Stimulated activated CD8-positive, alpha-beta memory T cell treated with anti-CD3 and anti-CD28 coated beads, Interleukin-4, amount 100 ng/mL, for 4 hours (primary cell): ENCODE measurements around the gene ERH.
"Not testable (repeated sequence)": the region's sequence is repeated elsewhere in the genome, so short reads cannot be mapped to it uniquely, and the experiment has no call there.

Source experiments
- DNase-seq, 2 donors: peaks; one replicate each; pipeline ENCODE4 v3.0.0-alpha.2; 2020; ENCODE audit warnings: low read depth in 2 of 2, low spot score in 1 of 2

The ERH gene

DNA sequence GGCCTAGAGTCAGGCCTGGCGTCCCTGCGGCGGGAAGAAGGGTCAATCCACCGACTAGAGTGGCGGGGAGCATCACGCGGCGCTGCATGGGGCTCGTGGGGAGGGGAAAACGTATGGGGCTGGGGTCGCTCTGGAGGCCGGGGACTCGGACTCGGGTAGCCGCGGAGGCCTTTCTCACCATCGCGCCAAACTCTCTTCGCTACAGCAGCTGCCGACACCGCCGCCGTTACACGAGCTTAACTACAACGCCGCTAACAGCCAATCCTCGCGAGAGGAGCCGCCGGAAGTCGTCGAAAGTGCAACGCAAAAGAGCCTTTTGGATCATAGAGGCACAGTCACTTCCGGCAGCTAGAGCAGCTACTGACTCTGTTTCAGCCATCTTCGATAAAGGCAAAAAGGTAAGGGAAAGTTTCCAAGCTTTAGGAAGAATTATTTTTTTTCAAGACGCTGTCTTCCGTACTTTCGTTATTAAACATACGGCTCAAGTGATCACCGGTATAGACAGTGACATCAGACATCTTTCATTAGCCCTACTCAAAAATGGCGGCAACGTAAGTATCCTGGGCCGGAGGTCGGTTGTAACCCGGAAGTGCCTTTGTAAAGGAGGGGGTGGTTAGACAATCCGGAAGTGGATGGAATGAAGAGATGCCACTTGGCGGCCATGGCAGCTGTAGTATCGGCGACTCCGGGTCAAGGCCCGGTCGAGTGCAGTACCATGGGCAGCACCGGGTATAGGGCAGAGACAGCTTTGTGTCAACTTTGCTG lies at the start of gene ERH, which contains the start of gene SLC39A9:
Gene ERH, minus strand, starts transcription at position 247 of the 765 bp plus-strand sequence. Its CDS starts 66 bp downstream, at position 181.
Gene SLC39A9, plus strand, starts transcription at position 640 of the 765 bp plus-strand sequence. CDS start 678 bp downstream, outside the sequence.
- peak; percentile 86 to 89 for DNase-seq

- DNase-seq = no peak
These were observed 45.3 kb upstream of the ERH start for GRCh38 chr14:69443296-69443805.

DNA sequence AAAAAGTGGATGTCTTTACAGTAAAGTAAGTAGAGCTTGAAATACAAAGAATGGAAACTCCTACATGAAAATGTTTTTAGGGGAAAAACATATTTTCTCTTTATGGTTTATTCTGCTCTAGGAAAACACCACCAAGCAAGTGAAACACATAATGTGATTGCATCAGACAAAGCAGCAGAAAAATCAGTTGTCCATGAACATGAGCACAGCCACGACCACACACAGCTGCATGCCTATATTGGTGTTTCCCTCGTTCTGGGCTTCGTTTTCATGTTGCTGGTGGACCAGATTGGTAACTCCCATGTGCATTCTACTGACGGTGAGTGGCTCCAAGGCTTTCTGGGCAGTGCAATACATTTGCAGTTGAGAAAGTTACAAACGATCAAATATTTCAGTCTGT lies 43.8 kb upstream of the ERH start:
- DNase-seq = no peak

DNA sequence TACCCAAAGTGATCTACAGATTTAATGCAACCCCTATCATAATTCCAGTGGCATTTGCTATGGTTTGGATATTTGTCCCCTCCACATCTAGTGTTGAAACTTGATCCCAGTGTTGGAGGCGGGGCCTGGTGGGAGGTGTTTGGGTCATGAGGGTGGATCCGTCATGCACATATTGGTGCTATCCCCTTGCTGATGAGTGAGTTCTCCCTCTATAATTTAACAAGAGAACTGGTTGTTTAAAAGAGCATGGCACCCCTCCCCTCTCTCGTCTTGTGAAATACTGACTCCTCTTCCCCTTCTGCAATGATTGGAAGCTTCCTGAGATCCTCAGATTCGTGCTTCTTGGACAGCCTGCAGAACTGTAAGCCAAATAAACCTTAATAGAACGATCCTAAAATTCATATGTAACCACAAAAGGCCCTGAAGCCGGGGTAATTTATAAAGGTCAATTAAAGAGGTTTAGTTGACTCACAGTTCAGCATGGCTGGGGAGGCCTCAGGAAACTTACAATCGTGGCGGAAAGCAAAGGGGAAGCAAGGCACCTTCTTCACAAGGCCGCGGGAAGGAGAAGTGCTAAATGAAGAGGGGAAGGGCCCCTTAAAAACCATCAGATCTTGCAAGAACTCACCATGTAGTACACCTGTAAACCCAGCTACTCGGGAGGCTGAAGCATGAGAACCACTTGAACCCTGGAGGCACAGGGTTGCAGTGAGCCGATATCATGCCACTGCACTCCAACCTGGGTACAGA lies 41.6 kb upstream of the ERH start:
- DNase-seq = no peak

GRCh38 chr14:69432364-69432763 lies 34.3 kb upstream of the ERH start:
- DNase-seq = no peak

DNA sequence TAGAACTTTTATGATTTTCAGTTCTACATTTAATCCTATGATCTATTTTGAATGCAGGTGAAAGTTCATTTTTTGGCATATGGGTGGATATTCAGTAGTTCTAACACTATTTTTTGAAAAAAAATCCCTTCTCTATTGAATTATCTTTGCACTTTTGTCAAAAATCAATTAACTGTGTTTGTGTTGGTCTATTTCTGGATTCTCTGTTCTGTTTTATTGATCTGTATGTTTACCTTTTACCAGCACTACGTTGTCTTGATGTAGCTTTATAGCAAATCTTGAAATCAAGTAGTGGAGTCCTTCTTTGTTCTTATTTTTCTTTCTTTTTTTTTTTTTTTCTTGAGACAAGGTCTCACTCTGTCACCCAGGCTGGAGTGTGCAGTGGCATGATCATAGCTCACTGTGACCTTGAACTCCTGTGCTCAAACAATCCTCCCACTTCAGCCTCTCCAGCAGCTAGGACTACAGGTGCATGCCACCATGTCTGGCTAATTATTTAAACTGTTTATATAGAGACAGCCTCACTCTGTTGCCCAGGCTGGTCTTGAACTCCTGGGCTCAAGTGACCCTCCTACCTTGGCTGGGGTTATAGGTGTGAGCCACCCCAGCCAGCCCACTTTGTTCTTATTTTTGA lies 32.3 kb upstream of the ERH start:
- DNase-seq = no peak

DNA sequence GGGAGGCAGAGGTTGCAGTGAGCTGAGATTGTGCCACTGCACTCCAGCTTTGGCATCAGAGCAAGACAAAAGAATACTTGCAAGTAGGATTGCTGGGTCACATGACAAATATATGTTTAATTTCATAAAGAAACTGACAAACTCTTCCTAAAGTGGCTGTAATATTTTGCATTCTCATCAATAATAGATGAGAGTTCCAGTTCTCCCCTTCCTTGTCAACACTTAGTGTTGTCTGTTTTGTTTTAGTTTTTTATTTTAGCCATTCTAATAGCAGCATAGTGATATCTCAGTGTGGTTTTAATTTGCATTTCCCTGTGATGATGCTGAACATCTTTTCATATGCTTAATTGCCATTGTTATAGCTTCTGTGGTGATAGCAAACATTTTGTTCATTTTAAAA lies 31.5 kb upstream of the ERH start:
- no peak for DNase-seq

GRCh38 chr14:69428289-69428998 lies 30.3 kb upstream of the ERH start:
- no peak for DNase-seq

DNA sequence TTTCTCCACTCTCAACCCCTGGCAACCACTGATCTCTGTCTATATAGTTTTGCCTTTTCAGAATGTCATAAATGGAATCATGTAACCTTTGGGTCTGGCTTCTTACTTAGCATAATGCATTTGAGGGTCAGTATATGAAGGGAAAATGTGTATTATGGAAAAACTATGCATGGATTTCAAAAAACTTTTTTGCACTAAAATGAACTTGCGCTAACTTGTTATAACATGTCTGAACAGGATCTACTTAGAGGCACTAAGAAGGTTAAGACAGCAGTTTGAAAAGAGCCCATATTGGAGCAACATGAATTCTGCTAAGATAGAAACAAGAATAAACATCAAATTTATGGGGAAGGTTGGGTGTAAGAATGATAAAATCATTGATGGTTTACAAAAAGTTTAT lies 29.5 kb upstream of the ERH start:
- no peak for DNase-seq

- no peak for DNase-seq
These were observed 26.2 kb upstream of the ERH start for GRCh38 chr14:69424149-69424923.

DNA sequence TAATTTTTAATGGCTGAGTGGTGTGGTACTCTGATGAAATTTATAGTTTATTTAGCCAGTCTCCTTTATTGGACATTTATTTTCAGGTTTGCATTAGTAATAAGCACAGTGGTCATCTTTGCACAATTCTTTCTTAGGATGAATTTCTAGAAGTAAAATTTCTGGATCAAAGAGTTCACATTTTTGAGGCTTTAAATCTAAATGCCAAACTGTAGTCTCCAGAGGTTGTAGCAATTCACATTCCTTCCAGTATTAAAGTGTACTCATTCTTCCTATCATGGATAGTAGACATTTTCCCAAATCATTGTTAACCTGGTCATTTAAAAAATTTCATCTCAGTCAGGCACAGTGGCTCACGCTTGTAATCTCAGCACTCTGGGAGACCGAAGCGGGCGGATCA lies 25.2 kb upstream of the ERH start:
- no peak for DNase-seq

DNA sequence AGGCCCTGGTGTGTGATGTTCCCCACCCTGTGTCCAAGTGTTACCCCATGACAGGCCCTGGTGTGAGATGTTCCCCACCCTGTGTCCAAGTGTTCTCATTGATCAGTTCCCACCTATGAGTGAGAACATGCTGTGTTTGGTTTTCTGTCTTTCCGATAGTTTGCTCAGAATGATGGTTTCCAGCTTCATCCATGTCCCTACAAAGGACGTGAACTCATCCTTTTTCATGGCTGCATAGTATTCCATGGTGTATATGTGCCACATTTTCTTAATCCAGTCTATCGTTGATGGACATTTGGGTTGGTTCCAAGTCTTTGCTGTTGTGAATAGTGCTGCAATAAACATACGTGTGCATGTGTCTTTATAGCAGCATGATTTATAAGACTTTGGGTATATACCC lies 18.0 kb upstream of the ERH start:
- DNase-seq = not testable (repeated sequence)

GRCh38 chr14:69413483-69413882 lies 15.4 kb upstream of the ERH start:
- DNase-seq = no peak

- no peak for DNase-seq
These were observed 10.3 kb upstream of the ERH start for GRCh38 chr14:69408331-69408960.

GRCh38 chr14:69405762-69406161 lies 7.7 kb upstream of the ERH start:
- no peak for DNase-seq

- no peak for DNase-seq
These were observed 6.8 kb upstream of the ERH start for GRCh38 chr14:69404883-69405282.

DNA sequence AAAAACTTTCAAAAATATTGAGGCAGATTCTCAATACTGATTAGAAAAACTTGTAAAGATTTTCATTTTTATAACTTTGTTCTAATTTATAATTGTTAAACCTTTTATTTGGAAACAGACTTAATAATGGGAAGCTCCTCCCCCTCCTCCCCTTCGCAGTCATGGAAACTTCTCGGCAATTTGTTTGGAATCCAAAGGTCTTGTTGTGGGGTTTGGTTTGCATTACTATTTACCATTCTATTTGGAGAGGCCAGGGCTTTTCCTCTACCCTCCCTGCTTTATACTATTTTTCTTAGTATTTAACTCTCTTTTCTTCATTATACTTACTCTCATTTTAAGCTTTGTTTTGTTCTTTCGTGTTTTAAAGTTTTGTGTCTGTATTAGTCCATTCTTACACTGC lies 6.4 kb upstream of the ERH start:
- DNase-seq = no peak

DNA sequence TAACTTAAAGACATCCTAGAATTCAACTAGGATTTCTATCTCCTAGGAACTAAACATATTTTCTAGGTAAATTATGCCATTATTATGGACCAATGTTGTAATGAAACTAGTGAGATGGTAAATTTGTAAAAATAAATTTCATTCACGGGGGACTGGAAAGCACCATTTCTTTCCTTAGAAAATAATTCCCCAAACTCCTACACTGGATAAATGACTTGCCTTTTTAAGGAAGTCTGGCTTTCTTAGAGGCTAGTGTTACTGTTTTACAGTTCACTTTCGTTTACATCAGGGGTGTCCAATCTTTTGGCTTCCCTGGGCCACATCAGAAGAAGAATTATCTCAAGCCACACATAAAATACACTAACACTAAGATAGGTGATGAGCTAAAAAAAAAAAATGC lies 3.7 kb upstream of the ERH start:
- DNase-seq = no peak

DNA sequence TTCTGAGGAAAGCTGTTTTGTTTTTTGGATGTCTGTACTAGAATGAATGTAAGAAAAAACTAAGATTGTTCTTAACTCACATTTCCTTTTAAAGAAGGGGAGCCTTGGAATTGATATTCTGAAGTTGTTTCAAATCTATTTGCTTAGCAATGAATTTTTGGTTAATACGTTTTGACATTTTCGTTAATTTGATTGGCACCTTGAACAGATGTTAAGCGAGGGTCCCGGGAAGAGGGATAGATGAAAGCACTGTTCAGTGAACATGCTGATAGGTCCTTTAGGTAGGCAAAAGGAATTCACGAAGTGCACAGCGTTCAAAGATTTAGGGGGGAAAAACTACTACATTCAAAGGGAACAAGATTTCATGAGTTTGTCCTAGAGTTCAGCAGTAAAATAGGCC lies 2.1 kb upstream of the ERH start:
- no peak for DNase-seq

DNA sequence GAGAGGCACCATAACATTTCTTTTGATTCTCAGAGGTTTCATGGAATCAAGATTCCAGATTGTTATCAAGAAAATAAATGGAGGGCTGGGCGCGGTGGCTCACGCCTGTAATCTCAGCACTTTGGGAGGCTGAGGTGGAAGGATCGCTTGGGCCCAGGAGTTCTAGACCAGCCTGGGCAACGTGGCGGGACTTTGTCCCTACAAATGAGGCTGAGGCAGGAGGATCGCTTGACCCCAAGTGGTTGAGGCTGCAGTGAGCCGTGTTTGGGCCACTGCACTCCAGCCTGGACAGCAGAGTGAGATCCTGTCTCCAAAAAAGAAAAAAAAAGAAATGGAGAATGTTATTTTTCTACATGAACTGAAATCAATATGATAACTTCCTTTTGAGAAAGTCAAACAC lies 1.7 kb upstream of the ERH start:
- no peak for DNase-seq
